GM12878 (cell line): Measurements from ENCODE around the gene C17orf114.

ENCODE experiments used
- ATAC-seq: fragments of 200-7000 bp; cut with Tn5 transposase; 3 replicates; pipeline ENCODE4 v1.9.1; 2020; ENCODE audit warnings: mild to moderate bottlenecking, moderate library complexity
- BruUV-seq: library from RNA; stranded (reverse); fragments of 400-500 nt; replicated peaks from 2 replicates; lab custom pipeline; 2021; lab: Mats Ljungman, UMichigan
- CTCF ChIA-PET: fragments of 300-600 bp; sonication (Branson Sonifier 250); formaldehyde crosslinking; extraction: SDS; loops from one replicate; lab custom pipeline; 2021; ENCODE audit warnings: inconsistent platforms; lab: Yijun Ruan, JAX
- POLR2A ChIA-PET: fragments of 350-600 bp; formaldehyde crosslinking; extraction: SDS; loops from one replicate; lab custom pipeline; 2021; ENCODE audit warnings: inconsistent platforms; lab: Charles Lee
- RAD21 ChIA-PET: fragments of 300-600 bp; sonication (Branson Sonifier 250); formaldehyde crosslinking; loops from one replicate; lab custom pipeline; 2023; ENCODE audit warnings: antibody characterized with exemption; ENCODE audit not compliant: unreplicated experiment; lab: Charles Lee
- SMC1A ChIA-PET: fragments of 300-600 bp; sonication (Branson Sonifier 250); formaldehyde crosslinking; loops from one replicate; lab custom pipeline; 2023; ENCODE audit not compliant: unreplicated experiment, uncharacterized antibody; lab: Charles Lee
- DNase-seq: peaks from one replicate; pipeline ENCODE4 v3.0.0-alpha.2; 2011; ENCODE audit warnings: low read depth, low spot score
- FAIRE-seq: peaks from 3 replicates; lab custom pipeline; 2011; peaks lifted over from hg19 to GRCh38; lab: Jason Lieb, UNC
- H2AFZ ChIP-seq: 2 replicates; pipeline ENCODE4 v1.6.0; 2011; ENCODE audit warnings: low read depth, low read length, control low read depth; ENCODE audit not compliant: control insufficient read depth
- H3K27ac ChIP-seq: 2 replicates; pipeline ENCODE4 v1.5.1; 2011; ENCODE audit warnings: control low read depth; ENCODE audit not compliant: control insufficient read depth, insufficient read depth
- H3K27me3 ChIP-seq, 2 experiments: replicated peaks in 1 of 2; 2 replicates each; pipeline versions ENCODE4 v1.6.0 to v1.6.1; 2011; ENCODE audit warnings: low read length in 1 of 2; ENCODE audit not compliant: control insufficient read depth in 2 of 2, insufficient read depth in 2 of 2
- H3K36me3 ChIP-seq, 2 experiments: 2 replicates each; pipeline ENCODE4 v1.5.1; 2011; ENCODE audit warnings: low read length in 1 of 2; ENCODE audit not compliant: control insufficient read depth in 2 of 2, insufficient read depth in 2 of 2
- H3K4me1 ChIP-seq: 2 replicates; pipeline ENCODE4 v1.6.1; 2011; ENCODE audit warnings: mild to moderate bottlenecking, low read length, moderate library complexity, mixed read lengths; ENCODE audit not compliant: control insufficient read depth, insufficient read depth
- H3K4me2 ChIP-seq: 2 replicates; pipeline ENCODE4 v1.6.0; 2011; ENCODE audit warnings: control low read depth; ENCODE audit not compliant: control insufficient read depth, insufficient read depth
- H3K4me3 ChIP-seq: fragments of 200-600 bp; sonication (generic); 2 replicates; pipeline ENCODE4 v1.5.1; 2016
- H3K79me2 ChIP-seq: 2 replicates; pipeline ENCODE4 v1.6.0; 2011; ENCODE audit warnings: low read length; ENCODE audit not compliant: control insufficient read depth, insufficient read depth
- H3K9ac ChIP-seq: 2 replicates; pipeline ENCODE4 v1.8.0; 2011; ENCODE audit warnings: low read length, control low read depth, mixed read lengths; ENCODE audit not compliant: control insufficient read depth, insufficient read depth
- H3K9me3 ChIP-seq: replicated peaks from 3 replicates; pipeline ENCODE4 v1.5.1; 2011; ENCODE audit warnings: mild to moderate bottlenecking, low read length; ENCODE audit not compliant: control insufficient read depth, insufficient read depth
- H4K20me1 ChIP-seq: 2 replicates; pipeline ENCODE4 v1.6.0; 2011; ENCODE audit not compliant: control insufficient read depth, insufficient read depth
- BCL3 ChIP-seq: IDR thresholded peaks from 2 replicates; pipeline ENCODE4 v1.6.1; 2011; ENCODE audit warnings: borderline replicate concordance, low read depth, mild to moderate bottlenecking, moderate library complexity, low read length; ENCODE audit not compliant: insufficient read depth, poor library complexity, severe bottlenecking
- BRCA1 ChIP-seq: IDR thresholded peaks from 2 replicates; pipeline ENCODE4 v1.6.1; 2011; ENCODE audit warnings: low read depth, low read length, improper control_type of control experiment
- GATAD2B ChIP-seq: fragments of 450-650 bp; conservative IDR thresholded peaks from 2 replicates; pipeline ENCODE4 v1.6.1; 2017; ENCODE audit warnings: low read depth, mild to moderate bottlenecking, moderate library complexity
- MTA2 ChIP-seq: fragments of 450-650 bp; IDR thresholded peaks from 2 replicates; pipeline ENCODE4 v1.6.1; 2016; ENCODE audit warnings: low read depth, mild to moderate bottlenecking, moderate library complexity
- NRF1 ChIP-seq: conservative IDR thresholded peaks from 2 replicates; pipeline ENCODE4 v1.6.1; 2011; ENCODE audit warnings: mild to moderate bottlenecking, low read depth, low read length, improper control_type of control experiment
- PAX8 ChIP-seq: fragments of 450-650 bp; IDR thresholded peaks from 2 replicates; pipeline ENCODE4 v1.6.1; 2017; ENCODE audit warnings: mild to moderate bottlenecking, moderate library complexity
- PBX3 ChIP-seq: IDR thresholded peaks from 2 replicates; pipeline ENCODE4 v1.6.1; 2011; ENCODE audit warnings: mild to moderate bottlenecking, low read depth, low read length, moderate library complexity; ENCODE audit not compliant: insufficient replicate concordance
- RBBP5 ChIP-seq: fragments of 200-600 bp; sonication (generic); conservative IDR thresholded peaks from 2 replicates; pipeline ENCODE4 v1.6.1; 2016
- SREBF1 ChIP-seq: IDR thresholded peaks from 2 replicates; pipeline ENCODE4 v1.6.1; 2012; ENCODE audit warnings: mild to moderate bottlenecking, low read length
- USF1 ChIP-seq: IDR thresholded peaks from 2 replicates; pipeline ENCODE4 v1.6.1; 2011; ENCODE audit warnings: borderline replicate concordance, low read depth, mild to moderate bottlenecking, moderate library complexity, mixed read lengths, low read length; ENCODE audit not compliant: insufficient read depth; ENCODE audit errors: extremely low read length
- ZNF24 ChIP-seq: fragments of 450-650 bp; IDR thresholded peaks from 2 replicates; pipeline ENCODE4 v1.6.1; 2017; ENCODE audit warnings: antibody characterized with exemption, mild to moderate bottlenecking
- ZNF274 ChIP-seq: IDR thresholded peaks from one replicate; pipeline ENCODE4 v1.8.0; 2011; ENCODE audit not compliant: insufficient read length, insufficient read depth
- WGBS: methylation state at CpG from one replicate; pipeline ENCODE4 v1.1.6; 2016; ENCODE audit warnings: low lambda C conversion rate; ENCODE audit not compliant: insufficient replicate concordance, insufficient coverage; ENCODE audit errors: missing lambda C conversion rate; 5-methylcytosine and 5-hydroxymethylcytosine counted together
- in situ Hi-C: fragments of 300-500 bp; cut with MboI; formaldehyde crosslinking; loops from 9 replicates; pipeline ENCODE4 v1.14.3; 2018; ENCODE audit warnings: mixed read lengths
- intact Hi-C: fragments of 100-400 bp; cut with micrococcal nuclease; formaldehyde crosslinking; loops from one replicate; pipeline ENCODE4 v1.14.2; 2022; ENCODE audit not compliant: unreplicated experiment

C17orf114 gene

GRCh38 chr17:4786106-4786511, 16.0 kb downstream of the C17orf114 start, which contains the start of gene VMO1 (continued):
- no peak for TF ChIP-seq BCL3
- TF ChIP-seq ZNF24, result no peak
- no peak for TF ChIP-seq SREBF1
- TF ChIP-seq USF1, result no peak
- no peak for TF ChIP-seq GATAD2B
- no peak for TF ChIP-seq MTA2

- in situ Hi-C loops (no loop called here), intact Hi-C loops (loop anchor here (2.0 to 10.0 kb wide), 3 partner anchors 51 to 103 kb away; partner anchors contain the start of genes ARRB2, CXCL16, MED11 and ZMYND15)
- Histone ChIP-seq H3K36me3 (no peaks in the 10 kb centered on the region), H3K4me2 (no peak overlapping the region; the same call in 1 of the 2 replicates), H2AFZ (no peak overlapping the region), H3K27ac (no peak overlapping the region), H4K20me1 (no peaks in the 10 kb centered on the region), H3K4me3 (no peak overlapping the region), H3K9me3 (no peaks in the 10 kb centered on the region), H3K79me2 (no peaks in the 10 kb centered on the region), H3K27me3 (peaks cover 18 to 19% of the 10 kb centered on the region in 2 experiments), H3K4me1 (peaks cover 9% of the 10 kb centered on the region), H3K9ac (no peak overlapping the region)
- POLR2A ChIA-PET, result no interaction called here
- FAIRE-seq (no peak), ATAC-seq (no peak), DNase-seq (no peak)
- SMC1A ChIA-PET, result no interaction called here
- CTCF ChIA-PET, result interaction anchor here (0.8 kb wide), 1 partner anchor 9 kb away, joined by 3 read pairs; no protein-coding TSS in a partner anchor
- WGBS, result 20% methylated on average over 61 of the region's 61 CpGs
- no TSS peak for BruUV-seq
- RAD21 ChIA-PET, result interaction anchor here (1.7 kb wide), 1 partner anchor 75 kb away, joined by 5 read pairs; the partner anchor contains the start of gene ARRB2
- TF ChIP-seq BRCA1 (no peak), PBX3 (no peak), RBBP5 (no peak), ZNF274 (no peak), PAX8 (no peak), NRF1 (no peak)
Measured at GRCh38 chr17:4785311-4786105, 16.6 kb downstream of the C17orf114 start.
